Choroid plexus epithelial cell (primary cell): ENCODE measurements around the gene ZBTB2.
A peak's percentile ranks its signal among the peaks of the same experiment; 100 is the strongest.

Experiments
- DNase-seq: peaks from one replicate; pipeline ENCODE4 v3.0.0-alpha.2; 2010; ENCODE audit warnings: low read depth
- H3K4me3 ChIP-seq: 2 replicates; pipeline ENCODE4 v1.5.1; 2011; ENCODE audit warnings: low read depth, mild to moderate bottlenecking, control low read depth, low read length, moderate library complexity
- TF ChIP-seq, protein P1 (sequence below): conservative IDR thresholded peaks from 2 replicates; pipeline ENCODE4 v1.5.1; 2011; ENCODE audit warnings: low read depth, mild to moderate bottlenecking, control low read depth, inconsistent platforms, low read length, moderate library complexity

Gene ZBTB2

GRCh38 chr6:151375833-151376232 lies 15.5 kb downstream of the ZBTB2 start:
- TF ChIP-seq, protein P1, sequence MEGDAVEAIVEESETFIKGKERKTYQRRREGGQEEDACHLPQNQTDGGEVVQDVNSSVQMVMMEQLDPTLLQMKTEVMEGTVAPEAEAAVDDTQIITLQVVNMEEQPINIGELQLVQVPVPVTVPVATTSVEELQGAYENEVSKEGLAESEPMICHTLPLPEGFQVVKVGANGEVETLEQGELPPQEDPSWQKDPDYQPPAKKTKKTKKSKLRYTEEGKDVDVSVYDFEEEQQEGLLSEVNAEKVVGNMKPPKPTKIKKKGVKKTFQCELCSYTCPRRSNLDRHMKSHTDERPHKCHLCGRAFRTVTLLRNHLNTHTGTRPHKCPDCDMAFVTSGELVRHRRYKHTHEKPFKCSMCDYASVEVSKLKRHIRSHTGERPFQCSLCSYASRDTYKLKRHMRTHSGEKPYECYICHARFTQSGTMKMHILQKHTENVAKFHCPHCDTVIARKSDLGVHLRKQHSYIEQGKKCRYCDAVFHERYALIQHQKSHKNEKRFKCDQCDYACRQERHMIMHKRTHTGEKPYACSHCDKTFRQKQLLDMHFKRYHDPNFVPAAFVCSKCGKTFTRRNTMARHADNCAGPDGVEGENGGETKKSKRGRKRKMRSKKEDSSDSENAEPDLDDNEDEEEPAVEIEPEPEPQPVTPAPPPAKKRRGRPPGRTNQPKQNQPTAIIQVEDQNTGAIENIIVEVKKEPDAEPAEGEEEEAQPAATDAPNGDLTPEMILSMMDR, result no peak
- DNase-seq, result no peak
- no peak overlapping the region for H3K4me3 ChIP-seq

- DNase-seq, result peak; percentile 42
Measured at GRCh38 chr6:151374036-151374683, 17.2 kb downstream of the ZBTB2 start.

GRCh38 chr6:151372164-151372563 lies 19.2 kb downstream of the ZBTB2 start:
- TF ChIP-seq, protein P1, result no peak
- H3K4me3 ChIP-seq, result no peak overlapping the region
- no peak for DNase-seq

More at GRCh38 chr6:151374036-151374683, 17.2 kb downstream of the ZBTB2 start:
- H3K4me3 ChIP-seq, result no peak overlapping the region
- TF ChIP-seq, protein P1, result no peak

DNA sequence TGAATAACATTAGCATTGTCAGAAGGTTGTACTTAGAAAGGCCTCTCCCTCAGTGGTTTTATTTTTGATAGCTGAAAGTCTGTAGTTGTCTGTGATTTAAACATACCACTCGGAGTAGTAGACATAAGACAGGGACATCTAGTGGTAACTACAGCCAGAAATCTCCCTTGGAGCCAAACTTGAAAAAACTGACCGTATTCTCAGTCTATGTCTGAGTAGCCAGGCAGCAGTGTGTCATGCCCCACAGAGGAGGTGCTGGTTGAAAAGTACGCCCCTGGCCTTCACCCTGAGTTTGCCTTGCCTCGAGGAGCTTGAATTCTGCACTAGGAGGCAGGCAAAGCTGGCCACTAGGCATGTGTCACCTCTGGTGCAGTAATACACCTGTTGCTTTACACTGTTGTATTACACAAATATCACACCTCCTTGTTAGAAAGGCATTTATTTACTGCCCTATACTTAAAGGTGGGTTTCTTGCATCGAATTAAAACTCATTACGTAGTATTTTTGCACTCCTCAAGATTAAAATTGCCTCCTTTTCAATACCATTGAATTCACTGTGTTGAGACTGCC lies 20.8 kb downstream of the ZBTB2 start:
- TF ChIP-seq, protein P1, result peak; percentile 64
- no peak overlapping the region for H3K4me3 ChIP-seq
- peak; percentile 76 for DNase-seq

- DNase-seq, result no peak
- TF ChIP-seq, protein P1, result no peak
Measured at GRCh38 chr6:151365233-151365632, 26.1 kb downstream of the ZBTB2 start.

GRCh38 chr6:151359486-151359885 lies 31.9 kb downstream of the ZBTB2 start:
- no peak overlapping the region for H3K4me3 ChIP-seq
- DNase-seq, result no peak
- TF ChIP-seq, protein P1, result no peak

More at GRCh38 chr6:151365233-151365632, 26.1 kb downstream of the ZBTB2 start:
- no peak overlapping the region for H3K4me3 ChIP-seq

GRCh38 chr6:151358475-151358874 lies 32.9 kb downstream of the ZBTB2 start:
- DNase-seq, result no peak
- TF ChIP-seq, protein P1, result no peak
- H3K4me3 ChIP-seq, result no peak overlapping the region
